OCI-LY7 (cell line): ENCODE measurements around the gene TSPAN9.

Experiments used
- EZH2phosphoT487 ChIP-seq: fragments of 200-600 bp; sonication (generic); IDR thresholded peaks from 2 replicates; pipeline ENCODE4 v1.6.1; 2018; ENCODE audit warnings: low read depth, borderline replicate concordance, mild to moderate bottlenecking, mixed run types, antibody characterized with exemption, low read length, moderate library complexity, mixed read lengths
- TF ChIP-seq, protein P1 (sequence below): fragments of 200-600 bp; sonication (generic); conservative IDR thresholded peaks from 2 replicates; pipeline ENCODE4 v1.5.1; 2014; ENCODE audit warnings: mild to moderate bottlenecking, antibody characterized with exemption, low read length, moderate library complexity, mixed read lengths

DNA sequence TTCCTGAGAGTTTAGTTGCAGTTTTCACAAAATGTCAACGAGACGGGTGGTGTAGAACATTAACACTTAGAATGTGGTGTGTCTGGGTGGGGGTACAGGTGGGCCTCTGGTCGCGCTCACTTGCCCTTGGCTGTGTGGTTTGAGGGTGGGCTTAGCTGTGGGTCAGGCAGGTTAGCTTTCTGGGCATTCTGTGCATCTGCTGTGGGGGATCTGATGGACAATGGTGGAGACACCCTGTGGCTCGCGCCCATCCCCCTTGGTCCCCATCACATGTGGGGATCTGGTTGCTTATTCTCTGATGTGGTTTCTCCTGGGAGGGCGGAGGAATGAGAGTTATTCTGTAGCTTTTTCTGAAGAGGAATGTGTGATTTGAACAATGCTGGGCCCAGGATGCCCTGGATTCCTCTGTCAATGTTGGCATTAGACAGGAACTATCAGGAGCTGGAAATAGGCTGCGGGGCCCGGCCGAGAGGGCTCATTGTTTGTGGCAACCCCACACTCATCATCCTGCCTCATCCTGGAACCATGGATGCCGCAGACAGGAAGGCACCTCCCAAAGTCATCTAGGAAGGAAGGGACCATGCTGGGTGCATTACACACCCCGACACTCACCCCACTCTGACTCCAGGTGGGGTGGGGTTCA is 101.6 kb downstream of the TSPAN9 start:
- TF ChIP-seq, protein P1, sequence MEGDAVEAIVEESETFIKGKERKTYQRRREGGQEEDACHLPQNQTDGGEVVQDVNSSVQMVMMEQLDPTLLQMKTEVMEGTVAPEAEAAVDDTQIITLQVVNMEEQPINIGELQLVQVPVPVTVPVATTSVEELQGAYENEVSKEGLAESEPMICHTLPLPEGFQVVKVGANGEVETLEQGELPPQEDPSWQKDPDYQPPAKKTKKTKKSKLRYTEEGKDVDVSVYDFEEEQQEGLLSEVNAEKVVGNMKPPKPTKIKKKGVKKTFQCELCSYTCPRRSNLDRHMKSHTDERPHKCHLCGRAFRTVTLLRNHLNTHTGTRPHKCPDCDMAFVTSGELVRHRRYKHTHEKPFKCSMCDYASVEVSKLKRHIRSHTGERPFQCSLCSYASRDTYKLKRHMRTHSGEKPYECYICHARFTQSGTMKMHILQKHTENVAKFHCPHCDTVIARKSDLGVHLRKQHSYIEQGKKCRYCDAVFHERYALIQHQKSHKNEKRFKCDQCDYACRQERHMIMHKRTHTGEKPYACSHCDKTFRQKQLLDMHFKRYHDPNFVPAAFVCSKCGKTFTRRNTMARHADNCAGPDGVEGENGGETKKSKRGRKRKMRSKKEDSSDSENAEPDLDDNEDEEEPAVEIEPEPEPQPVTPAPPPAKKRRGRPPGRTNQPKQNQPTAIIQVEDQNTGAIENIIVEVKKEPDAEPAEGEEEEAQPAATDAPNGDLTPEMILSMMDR = no peak
- no peak for TF ChIP-seq EZH2phosphoT487
